Stimulated activated CD8-positive, alpha-beta memory T cell treated with anti-CD3 and anti-CD28 coated beads, Interleukin-7, amount 100 ng/mL, for 24 hours (primary cell): ENCODE measurements around the gene NAB2.

Experiments used
- DNase-seq: peaks from one replicate; pipeline ENCODE4 v3.0.0-alpha.2; 2020; ENCODE audit warnings: low read depth

The NAB2 gene

GRCh38 chr12:57093415-57094207 is 4.7 kb downstream of the NAB2 start:
- no peak for DNase-seq

- DNase-seq = no peak
Measured at GRCh38 chr12:57094208-57095160, 5.6 kb downstream of the NAB2 start.

- DNase-seq = no peak
Measured at GRCh38 chr12:57095440-57095839, 6.5 kb downstream of the NAB2 start.

GRCh38 chr12:57096099-57096572 is 7.2 kb downstream of the NAB2 start:
- DNase-seq = no peak

GRCh38 chr12:57096748-57097553 is 8.0 kb downstream of the NAB2 start:
- DNase-seq = no peak

GRCh38 chr12:57097554-57097835 is 8.6 kb downstream of the NAB2 start:
- DNase-seq = no peak

- no peak for DNase-seq
Measured at GRCh38 chr12:57098546-57098945, 9.6 kb downstream of the NAB2 start.

- no peak for DNase-seq
Measured at GRCh38 chr12:57099047-57099714, 10.3 kb downstream of the NAB2 start.

GRCh38 chr12:57099766-57100165 is 10.9 kb downstream of the NAB2 start:
- no peak for DNase-seq

- no peak for DNase-seq
Measured at GRCh38 chr12:57101892-57102695, 13.2 kb downstream of the NAB2 start.

- no peak for DNase-seq
Measured at GRCh38 chr12:57103856-57104255, 14.9 kb downstream of the NAB2 start.

- no peak for DNase-seq
Measured at GRCh38 chr12:57104292-57104910, 15.5 kb downstream of the NAB2 start.

GRCh38 chr12:57105011-57105753 is 16.3 kb downstream of the NAB2 start:
- no peak for DNase-seq

- DNase-seq = no peak
Measured at GRCh38 chr12:57106021-57106708, 17.3 kb downstream of the NAB2 start.

- DNase-seq = no peak
Measured at GRCh38 chr12:57107456-57108155, 18.7 kb downstream of the NAB2 start.

GRCh38 chr12:57109207-57110103 is 20.5 kb downstream of the NAB2 start:
- no peak for DNase-seq
